GM19438 (cell line): ENCODE data around the gene DNMT3A.
A peak's percentile ranks its signal among the peaks of the same experiment; 100 is the strongest.

Source experiments
- ATAC-seq: cut with Tn5 transposase; IDR thresholded peaks from one replicate; pipeline ENCODE4 v1.9.1; 2021; ENCODE audit warnings: low read depth; ENCODE audit not compliant: unreplicated experiment

Gene DNMT3A

GRCh38 chr2:25373269-25373981 is 31.7 kb upstream of the DNMT3A start:
- ATAC-seq = no peak

GRCh38 chr2:25372405-25373268 is 30.9 kb upstream of the DNMT3A start:
- ATAC-seq = no peak

GRCh38 chr2:25371253-25372241 is 29.8 kb upstream of the DNMT3A start:
- ATAC-seq = no peak

GRCh38 chr2:25369876-25370275 is 28.2 kb upstream of the DNMT3A start:
- ATAC-seq = no peak

- ATAC-seq = no peak
Measured at GRCh38 chr2:25369439-25369838, 27.7 kb upstream of the DNMT3A start.

- ATAC-seq = no peak
Measured at GRCh38 chr2:25368660-25369059, 26.9 kb upstream of the DNMT3A start.

GRCh38 chr2:25367296-25367695 is 25.6 kb upstream of the DNMT3A start:
- ATAC-seq = no peak

GRCh38 chr2:25366629-25367028 is 24.9 kb upstream of the DNMT3A start:
- no peak for ATAC-seq

- no peak for ATAC-seq
Measured at GRCh38 chr2:25365241-25365640, 23.5 kb upstream of the DNMT3A start.

- no peak for ATAC-seq
Measured at GRCh38 chr2:25363733-25364132, 22.0 kb upstream of the DNMT3A start.

- ATAC-seq = peak; percentile 72
Measured at GRCh38 chr2:25362434-25363145, 20.9 kb upstream of the DNMT3A start.

- ATAC-seq = peak; percentile 83
Measured at GRCh38 chr2:25362049-25362433, 20.3 kb upstream of the DNMT3A start.

GRCh38 chr2:25361261-25362048 is 19.7 kb upstream of the DNMT3A start:
- ATAC-seq = no peak

GRCh38 chr2:25358836-25359235 is 17.1 kb upstream of the DNMT3A start:
- ATAC-seq = no peak

- ATAC-seq = no peak
Measured at GRCh38 chr2:25358249-25358815, 16.6 kb upstream of the DNMT3A start.

GRCh38 chr2:25356088-25356487 is 14.4 kb upstream of the DNMT3A start:
- ATAC-seq = no peak

- no peak for ATAC-seq
Measured at GRCh38 chr2:25355270-25355669, 13.5 kb upstream of the DNMT3A start.

- no peak for ATAC-seq
Measured at GRCh38 chr2:25354116-25354515, 12.4 kb upstream of the DNMT3A start.

- no peak for ATAC-seq
Measured at GRCh38 chr2:25349397-25349796, 7.7 kb upstream of the DNMT3A start.
